Panc1 (cell line): ENCODE measurements around the gene APOB. TPM values are rescaled to one million over a fixed set of nuclear protein-coding genes. Genes with fewer than 3 reads are reported as not detected.

ENCODE experiments used
- ATAC-seq: fragments of 200-7000 bp; cut with Tn5 transposase; 2 replicates; pipeline ENCODE4 v1.9.1; 2020; ENCODE audit warnings: mild to moderate bottlenecking, moderate library complexity
- BruUV-seq: library from RNA; stranded (reverse); fragments of 400-500 nt; replicated peaks from 2 replicates; lab custom pipeline; 2021; lab: Mats Ljungman, UMichigan
- CTCF ChIA-PET: fragments of 300-600 bp; sonication (Branson Sonifier 250); formaldehyde crosslinking; loops from one replicate; lab custom pipeline; 2022; ENCODE audit warnings: antibody characterized with exemption; lab: Charles Lee
- POLR2A ChIA-PET: fragments of 300-600 bp; sonication (Branson Sonifier 250); formaldehyde crosslinking; loops from one replicate; lab custom pipeline; 2022; ENCODE audit warnings: antibody characterized with exemption; lab: Charles Lee
- DNase-seq: peaks from one replicate; pipeline ENCODE4 v3.0.0-alpha.2; 2010; ENCODE audit warnings: low read depth, low spot score
- H3K27ac ChIP-seq: 2 replicates; pipeline ENCODE4 v1.5.1; 2011; ENCODE audit warnings: mild to moderate bottlenecking, low read length, inconsistent platforms
- H3K27me3 ChIP-seq: fragments of 200-500 bp; sonication (Bioruptor generic); 2 replicates; pipeline ENCODE4 v1.6.0; 2014; ENCODE audit warnings: low read length, inconsistent platforms; ENCODE audit not compliant: control insufficient read depth, insufficient read depth
- H3K36me3 ChIP-seq: fragments of 200-500 bp; sonication (Bioruptor generic); 2 replicates; pipeline ENCODE4 v1.5.1; 2014; ENCODE audit warnings: inconsistent platforms, mild to moderate bottlenecking, low read length, moderate library complexity; ENCODE audit not compliant: control insufficient read depth, insufficient read depth
- H3K4me1 ChIP-seq: 2 replicates; pipeline ENCODE4 v1.5.1; 2011; ENCODE audit warnings: inconsistent platforms, mild to moderate bottlenecking, low read length, moderate library complexity; ENCODE audit not compliant: control insufficient read depth, insufficient read depth
- H3K4me3 ChIP-seq, 2 experiments: 2 replicates each; pipeline ENCODE4 v1.5.1; 2011 to 2012; ENCODE audit warnings: low read depth in 2 of 2, low read length in 2 of 2, mild to moderate bottlenecking in 2 of 2, inconsistent platforms in 1 of 2, moderate library complexity in 1 of 2
- H3K9me3 ChIP-seq: fragments of 200-500 bp; sonication (Bioruptor generic); 2 replicates; pipeline ENCODE4 v1.5.1; 2014; ENCODE audit warnings: low read depth, mild to moderate bottlenecking, inconsistent platforms, low read length, moderate library complexity; ENCODE audit not compliant: control insufficient read depth, insufficient read depth
- POLR2AphosphoS5 ChIP-seq: IDR thresholded peaks from 2 replicates; pipeline ENCODE4 v1.6.1; 2012; ENCODE audit warnings: mild to moderate bottlenecking, low read depth, low read length, moderate library complexity
- REST ChIP-seq, 2 experiments: IDR thresholded peaks; 2 replicates each; pipeline ENCODE4 v1.6.1; 2011 to 2012; ENCODE audit warnings: low read depth in 2 of 2, control low read depth in 1 of 2, low read length in 1 of 2, mild to moderate bottlenecking in 1 of 2, moderate library complexity in 1 of 2; ENCODE audit not compliant: insufficient read depth in 1 of 2
- SIN3A ChIP-seq: IDR thresholded peaks from 2 replicates; pipeline ENCODE4 v1.6.1; 2012; ENCODE audit warnings: low read depth, mild to moderate bottlenecking, low read length, moderate library complexity, borderline replicate concordance; ENCODE audit not compliant: insufficient read depth
- TCF7L2 ChIP-seq: IDR thresholded peaks from 2 replicates; pipeline ENCODE4 v1.6.1; 2011; ENCODE audit warnings: mild to moderate bottlenecking, low read depth, low read length, inconsistent platforms
- in situ Hi-C: cut with HindIII; loops from 2 replicates; pipeline ENCODE4 v1.10.0; 2016; ENCODE audit warnings: low sequenced_read_pairs, low pct_unique_long_range_greater_than_20kb
- intact Hi-C: fragments of 100-400 bp; cut with micrococcal nuclease; formaldehyde crosslinking; loops from one replicate; pipeline ENCODE4 v1.10.0; 2022; ENCODE audit not compliant: unreplicated experiment
- total RNA-seq: library from RNA; stranded (reverse); gene quantifications from one replicate; pipeline ENCODE4 v1.2.1, GENCODE V29; 2021; ENCODE audit not compliant: unreplicated experiment
- TF ChIP-seq, protein P1 (sequence below): fragments of 450-650 bp; IDR thresholded peaks from 2 replicates; pipeline ENCODE4 v1.5.1; 2017; ENCODE audit warnings: mild to moderate bottlenecking

The APOB gene
- total RNA-seq, 1 experiment from 2014 or later = 1.2 TPM

DNA sequence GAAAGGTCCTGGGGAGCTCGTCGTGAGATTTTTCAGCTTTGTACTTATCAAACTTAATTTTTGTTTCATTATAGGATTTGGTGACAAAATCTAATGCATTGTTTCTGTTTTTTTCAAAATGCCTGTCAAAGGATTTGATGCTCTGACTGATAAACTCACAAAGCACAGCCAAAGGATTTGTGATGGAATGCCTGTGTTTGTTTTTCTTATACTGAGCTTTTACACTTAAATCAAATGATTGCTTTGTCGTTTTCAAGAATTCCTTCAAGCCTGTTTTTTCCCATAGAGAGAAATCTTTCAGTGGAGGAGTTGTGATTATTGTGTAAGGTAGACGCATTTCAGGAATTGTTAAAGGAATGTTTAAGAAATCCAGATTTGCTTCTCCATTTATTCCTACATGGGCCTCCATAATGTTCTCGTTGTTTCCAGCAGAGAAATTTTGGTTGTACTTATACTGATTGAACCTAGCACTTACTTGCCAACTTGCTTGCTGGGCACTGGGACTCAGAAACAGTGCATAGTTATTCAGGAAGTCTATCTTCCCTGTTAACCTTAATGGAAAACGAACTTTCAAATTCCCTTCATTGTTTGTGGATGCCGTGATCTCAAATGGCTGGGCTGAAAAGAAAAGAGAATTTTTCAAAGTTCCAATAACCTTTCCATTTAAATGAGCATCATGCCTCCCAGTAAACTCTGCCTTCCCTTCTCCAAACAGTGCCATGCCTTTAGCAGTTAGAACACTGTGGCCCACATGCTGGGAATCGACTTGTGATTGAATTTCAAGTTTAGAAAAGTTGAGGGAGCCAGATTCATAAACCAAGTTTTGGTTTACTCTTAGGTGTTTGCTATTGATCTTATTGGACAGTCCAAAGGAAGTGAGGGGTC, 36.5 kb downstream of the APOB start:
- POLR2A ChIA-PET = no interaction called here
- Histone ChIP-seq H3K27ac (no peak overlapping the region), H3K4me1 (peaks cover 2% of the 10 kb centered on the region; the same call in 1 of the 2 replicates), H3K27me3 (peaks cover 4% of the 10 kb centered on the region), H3K36me3 (no peaks in the 10 kb centered on the region), H3K9me3 (no peaks in the 10 kb centered on the region), H3K4me3 (no peak overlapping the region)
- in situ Hi-C loops (no loop called here), intact Hi-C loops (no loop called here)
- no TSS peak for BruUV-seq
- DNase-seq (no peak), ATAC-seq (no peak)
- CTCF ChIA-PET = no interaction called here
- TF ChIP-seq POLR2AphosphoS5 (no peak), SIN3A (no peak), TCF7L2 (no peak), REST (IDR thresholded peaks at IDR 0.05; ENCODE audit: insufficient read depth in 1 of 2, low read depth in 2 of 2, low read length in 1 of 2) (no peak)
- TF ChIP-seq, protein P1, sequence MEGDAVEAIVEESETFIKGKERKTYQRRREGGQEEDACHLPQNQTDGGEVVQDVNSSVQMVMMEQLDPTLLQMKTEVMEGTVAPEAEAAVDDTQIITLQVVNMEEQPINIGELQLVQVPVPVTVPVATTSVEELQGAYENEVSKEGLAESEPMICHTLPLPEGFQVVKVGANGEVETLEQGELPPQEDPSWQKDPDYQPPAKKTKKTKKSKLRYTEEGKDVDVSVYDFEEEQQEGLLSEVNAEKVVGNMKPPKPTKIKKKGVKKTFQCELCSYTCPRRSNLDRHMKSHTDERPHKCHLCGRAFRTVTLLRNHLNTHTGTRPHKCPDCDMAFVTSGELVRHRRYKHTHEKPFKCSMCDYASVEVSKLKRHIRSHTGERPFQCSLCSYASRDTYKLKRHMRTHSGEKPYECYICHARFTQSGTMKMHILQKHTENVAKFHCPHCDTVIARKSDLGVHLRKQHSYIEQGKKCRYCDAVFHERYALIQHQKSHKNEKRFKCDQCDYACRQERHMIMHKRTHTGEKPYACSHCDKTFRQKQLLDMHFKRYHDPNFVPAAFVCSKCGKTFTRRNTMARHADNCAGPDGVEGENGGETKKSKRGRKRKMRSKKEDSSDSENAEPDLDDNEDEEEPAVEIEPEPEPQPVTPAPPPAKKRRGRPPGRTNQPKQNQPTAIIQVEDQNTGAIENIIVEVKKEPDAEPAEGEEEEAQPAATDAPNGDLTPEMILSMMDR = no peak

GRCh38 chr2:21006423-21007128, 37.3 kb downstream of the APOB start:
- Histone ChIP-seq H3K27me3 (peaks cover 4% of the 10 kb centered on the region), H3K36me3 (no peaks in the 10 kb centered on the region), H3K9me3 (no peaks in the 10 kb centered on the region), H3K4me3 (no peak overlapping the region), H3K4me1 (peaks cover 2% of the 10 kb centered on the region; the same call in 1 of the 2 replicates), H3K27ac (no peak overlapping the region)
- in situ Hi-C loops (no loop called here), intact Hi-C loops (no loop called here)
- ChIA-PET CTCF (no interaction called here), POLR2A (no interaction called here)
- ATAC-seq = no peak
- no TSS peak for BruUV-seq
- TF ChIP-seq REST (IDR thresholded peaks at IDR 0.05; ENCODE audit: insufficient read depth in 1 of 2, low read depth in 2 of 2, low read length in 1 of 2) (no peak), POLR2AphosphoS5 (no peak), SIN3A (no peak), TCF7L2 (no peak)
- TF ChIP-seq, protein P1 = no peak
- DNase-seq = no peak
